ENCODE results near the gene RFX3.

The RFX3 gene

GRCh38 chr9:3238236-3238635, 287.6 kb downstream of the RFX3 start:
- CTCF ChIA-PET = interaction anchor here (0.6 to 2.1 kb wide), 4 partner anchors 14 to 977 kb away, joined by 4 to 7 read pairs (median 6); no protein-coding TSS in a partner anchor
- no peaks in the 10 kb centered on the region for H3K36me3 ChIP-seq (ENCODE audit: control insufficient read depth in 2 of 2, insufficient read depth in 1 of 2, low read length in 2 of 2)

More at GRCh38 chr9:3238236-3238635, 287.6 kb downstream of the RFX3 start:
- no peaks in the 10 kb centered on the region for H3K9me3 ChIP-seq (ENCODE audit: control insufficient read depth, insufficient read depth, low read depth, low read length)
- no peaks in the 10 kb centered on the region for H3K4me1 ChIP-seq (ENCODE audit: control insufficient read depth, insufficient read depth, low read length)
- no peak overlapping the region for H3K4me3 ChIP-seq (ENCODE audit: low read depth, low read length)
- POLR2A ChIA-PET = no interaction called here
- TF ChIP-seq PRDM10 (tag by site-specific recombination; IDR thresholded peaks at IDR 0.05) (no peak), GLIS1 (tag by site-specific recombination; IDR thresholded peaks at IDR 0.05) (no peak), TCF7L2 (IDR thresholded peaks at IDR 0.05; ENCODE audit: borderline replicate concordance, low read depth, low read length) (no peak), AEBP2 (tag by site-specific recombination; IDR thresholded peaks at IDR 0.05; ENCODE audit: borderline replicate concordance) (no peak), ZBTB48 (tag by site-specific recombination; IDR thresholded peaks at IDR 0.05) (no peak), ZNF140 (tag by site-specific recombination; IDR thresholded peaks at IDR 0.05) (no peak), ZNF292 (tag by site-specific recombination; IDR thresholded peaks at IDR 0.05; ENCODE audit: borderline replicate concordance, low read depth) (no peak), ZNF768 (tag by site-specific recombination; IDR thresholded peaks at IDR 0.05) (no peak), OVOL3 (tag by site-specific recombination; IDR thresholded peaks at IDR 0.05) (no peak), ZNF623 (tag by site-specific recombination; IDR thresholded peaks at IDR 0.05) (no peak), ZNF776 (tag by site-specific recombination; IDR thresholded peaks at IDR 0.05; ENCODE audit: borderline replicate concordance) (no peak), MEIS1 (CRISPR knock-in tag; IDR thresholded peaks at IDR 0.05; ENCODE audit: borderline replicate concordance) (no peak), ZNF366 (tag by site-specific recombination; conservative IDR thresholded peaks at IDR 0.05) (no peak), ZNF211 (tag by site-specific recombination; IDR thresholded peaks at IDR 0.05; ENCODE audit: low read depth) (no peak), ZNF529 (tag by site-specific recombination; IDR thresholded peaks at IDR 0.05; ENCODE audit: insufficient replicate concordance) (no peak), ZNF433 (tag by site-specific recombination; IDR thresholded peaks at IDR 0.05; ENCODE audit: low read depth) (no peak), KLF9 (tag by site-specific recombination; IDR thresholded peaks at IDR 0.05; ENCODE audit: low read depth) (no peak), ZNF114 (tag by site-specific recombination; IDR thresholded peaks at IDR 0.05) (no peak), ZNF26 (tag by site-specific recombination; IDR thresholded peaks at IDR 0.05) (no peak), ZNF513 (tag by site-specific recombination; IDR thresholded peaks at IDR 0.05) (no peak)
- no peak overlapping the region for H3K27ac ChIP-seq (ENCODE audit: extremely low read depth, low read depth, low read length)
